ENCODE measurements around the gene KRTAP2-2. TPM values are rescaled to one million over a fixed set of nuclear protein-coding genes. Genes with fewer than 3 reads are reported as not detected.
"Not testable (repeated sequence)": the region's sequence is repeated elsewhere in the genome, so short reads cannot be mapped to it uniquely, and the experiment has no call there.

KRTAP2-2 gene
- total and polyA plus RNA-seq, 2 donors (not counting 3 experiments of a cell fraction or from before 2014, with no cell fraction given) = not detected

GRCh38 chr17:41060052-41060604 is 5.1 kb upstream of the KRTAP2-2 start, which contains the start of gene KRTAP2-3:
TSS of gene KRTAP2-3 (minus strand) at chr17:41060114. CDS start at chr17:41060050, 64 bp downstream.
- ChIA-PET POLR2A (no interaction called here), CTCF (interaction anchor here (1.1 kb wide), 1 partner anchor 48 kb away, joined by 3 read pairs; no protein-coding TSS in a partner anchor)
- Histone ChIP-seq H3K79me2 (ENCODE audit: control insufficient read depth, insufficient read depth, low read length) (no peaks in the 10 kb centered on the region), H3K9ac (replicated peaks; ENCODE audit: extremely low read depth, insufficient read depth, low read length) (no peak within 1 kb of the TSS), H2AFZ (ENCODE audit: low read depth, low read length) (no peak within 1 kb of the TSS), H3K9me1 (replicated peaks; ENCODE audit: control insufficient read depth, extremely low read depth, insufficient read depth, low read length) (no peaks in the 10 kb centered on the region), H3K27ac (ENCODE audit: insufficient read depth, low read depth, low read length) (no peak within 1 kb of the TSS), H3K4me1 (ENCODE audit: control insufficient read depth, extremely low read depth, insufficient read depth, low read length) (no peaks in the 10 kb centered on the region), H3K36me3 (ENCODE audit: control insufficient read depth in 2 of 2, extremely low read depth in 1 of 2, insufficient read depth in 2 of 2, low read length in 2 of 2) (no peaks in the 10 kb centered on the region), H3K4me2 (ENCODE audit: insufficient read depth, low read length) (no peak within 1 kb of the TSS), H3K4me3 (replicated peaks in 1 of 3; ENCODE audit: insufficient read depth in 1 of 3, low read depth in 1 of 3, low read length in 3 of 3) (no peak within 1 kb of the TSS), H4K20me1 (replicated peaks; ENCODE audit: control insufficient read depth, extremely low read depth, insufficient read depth, low read length) (no peaks in the 10 kb centered on the region), H3K27me3 (ENCODE audit: control insufficient read depth in 2 of 2, insufficient read depth in 2 of 2, low read length in 2 of 2) (peaks cover 6 to 12% of the 10 kb centered on the region in 2 experiments), H3K9me3 (replicated peaks; ENCODE audit: control insufficient read depth, insufficient read depth, low read length) (no peaks in the 10 kb centered on the region)
- no peak for TF ChIP-seq MAX (IDR thresholded peaks at IDR 0.05; ENCODE audit: insufficient read depth, insufficient read length)
- no peak for TF ChIP-seq POLR2A (IDR thresholded peaks at IDR 0.05; ENCODE audit: low read depth, low read length)
- TF ChIP-seq MYC (IDR thresholded peaks at IDR 0.05; ENCODE audit: low read depth, low read length) = no peak
- no peak for TF ChIP-seq FOS (IDR thresholded peaks at IDR 0.05; ENCODE audit: borderline replicate concordance, insufficient read depth, low read length)
- TF ChIP-seq GATA2 (IDR thresholded peaks at IDR 0.05; ENCODE audit: insufficient read depth, insufficient read length, low read depth, low read length) = no peak
- no peak for TF ChIP-seq JUN (IDR thresholded peaks at IDR 0.05; ENCODE audit: borderline replicate concordance, insufficient read depth, insufficient read length, low read depth)
- TF ChIP-seq EZH2 (IDR thresholded peaks at IDR 0.05; ENCODE audit: borderline replicate concordance, low read depth, low read length, severe bottlenecking) = no peak
- no peak for TF ChIP-seq POLR2AphosphoS5 (IDR thresholded peaks at IDR 0.05; ENCODE audit: insufficient read depth, low read depth, low read length)
- TF ChIP-seq, protein P1, sequence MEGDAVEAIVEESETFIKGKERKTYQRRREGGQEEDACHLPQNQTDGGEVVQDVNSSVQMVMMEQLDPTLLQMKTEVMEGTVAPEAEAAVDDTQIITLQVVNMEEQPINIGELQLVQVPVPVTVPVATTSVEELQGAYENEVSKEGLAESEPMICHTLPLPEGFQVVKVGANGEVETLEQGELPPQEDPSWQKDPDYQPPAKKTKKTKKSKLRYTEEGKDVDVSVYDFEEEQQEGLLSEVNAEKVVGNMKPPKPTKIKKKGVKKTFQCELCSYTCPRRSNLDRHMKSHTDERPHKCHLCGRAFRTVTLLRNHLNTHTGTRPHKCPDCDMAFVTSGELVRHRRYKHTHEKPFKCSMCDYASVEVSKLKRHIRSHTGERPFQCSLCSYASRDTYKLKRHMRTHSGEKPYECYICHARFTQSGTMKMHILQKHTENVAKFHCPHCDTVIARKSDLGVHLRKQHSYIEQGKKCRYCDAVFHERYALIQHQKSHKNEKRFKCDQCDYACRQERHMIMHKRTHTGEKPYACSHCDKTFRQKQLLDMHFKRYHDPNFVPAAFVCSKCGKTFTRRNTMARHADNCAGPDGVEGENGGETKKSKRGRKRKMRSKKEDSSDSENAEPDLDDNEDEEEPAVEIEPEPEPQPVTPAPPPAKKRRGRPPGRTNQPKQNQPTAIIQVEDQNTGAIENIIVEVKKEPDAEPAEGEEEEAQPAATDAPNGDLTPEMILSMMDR (IDR thresholded peaks at IDR 0.05; ENCODE audit: extremely low read depth in 1 of 2, insufficient read depth in 1 of 2, low read depth in 1 of 2, low read length in 2 of 2) = no peak
- no TSS peak for BruUV-seq (replicated peaks)
- DNase-seq (ENCODE audit: low read depth, low spot score) = no peak
- dilution Hi-C loops (cut with MboI; ENCODE audit: extremely low pct_ligation_motif_present, low sequenced_read_pairs) (no loop called here), intact Hi-C loops (cut with micrococcal nuclease) (no loop called here)
- FAIRE-seq = no peak

DNA sequence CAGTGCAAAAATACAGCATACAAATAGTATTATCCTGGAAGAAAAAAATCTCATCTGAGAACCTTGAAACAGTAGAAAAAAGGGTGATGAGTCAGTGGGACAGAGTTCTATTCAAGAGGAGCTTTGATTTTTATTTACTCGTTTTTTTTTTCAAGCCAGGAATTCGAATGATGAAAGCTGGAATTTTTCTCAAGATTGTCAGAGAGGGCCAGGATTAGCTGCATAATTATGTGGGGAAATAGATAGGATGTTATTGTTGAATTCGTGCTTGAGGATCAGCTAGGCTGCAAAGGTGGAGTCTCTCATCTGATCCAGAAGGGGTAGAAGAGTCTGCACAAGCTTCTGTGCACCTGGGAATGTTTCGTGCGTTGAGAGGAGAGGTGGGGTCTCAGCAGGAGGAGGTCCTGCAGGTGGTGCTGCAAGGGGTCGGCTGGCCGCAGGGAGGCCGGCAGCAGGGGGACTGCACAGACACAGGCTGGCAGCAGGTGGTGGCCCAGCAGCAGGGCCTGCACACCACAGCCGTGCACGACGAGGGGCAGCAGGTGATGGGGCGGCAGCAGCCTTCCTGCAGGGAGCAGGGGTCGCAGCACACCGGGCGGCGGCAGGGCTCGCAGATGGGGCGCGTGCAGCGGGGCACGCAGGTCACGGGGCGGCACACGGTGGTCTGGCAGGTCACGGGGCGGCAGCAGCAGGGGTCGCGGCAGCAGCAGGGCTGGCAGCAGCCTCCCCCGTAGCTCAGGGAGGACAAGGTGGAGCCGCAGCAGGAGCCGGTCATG is 4.4 kb upstream of the KRTAP2-2 start:
- BruUV-seq (replicated peaks); H3K4me3 ChIP-seq (replicated peaks in 1 of 3; ENCODE audit: insufficient read depth in 1 of 3, low read depth in 1 of 3, low read length in 3 of 3); POLR2A ChIA-PET; H3K27ac ChIP-seq (ENCODE audit: insufficient read depth, low read depth, low read length); H3K4me1 ChIP-seq (ENCODE audit: control insufficient read depth, extremely low read depth, insufficient read depth, low read length); H3K9me3 ChIP-seq (replicated peaks; ENCODE audit: control insufficient read depth, insufficient read depth, low read length); H4K20me1 ChIP-seq (replicated peaks; ENCODE audit: control insufficient read depth, extremely low read depth, insufficient read depth, low read length); H3K36me3 ChIP-seq (ENCODE audit: control insufficient read depth in 2 of 2, extremely low read depth in 1 of 2, insufficient read depth in 2 of 2, low read length in 2 of 2); intact Hi-C loops (cut with micrococcal nuclease); H3K9ac ChIP-seq (replicated peaks; ENCODE audit: extremely low read depth, insufficient read depth, low read length); H2AFZ ChIP-seq (ENCODE audit: low read depth, low read length); FAIRE-seq; dilution Hi-C loops (cut with MboI; ENCODE audit: extremely low pct_ligation_motif_present, low sequenced_read_pairs); DNase-seq (ENCODE audit: low read depth, low spot score); H3K9me1 ChIP-seq (replicated peaks; ENCODE audit: control insufficient read depth, extremely low read depth, insufficient read depth, low read length); H3K4me2 ChIP-seq (ENCODE audit: insufficient read depth, low read length); H3K79me2 ChIP-seq (ENCODE audit: control insufficient read depth, insufficient read depth, low read length): not testable (repeated sequence)
- CTCF ChIA-PET = interaction anchor here (1.1 kb wide), 1 partner anchor 49 kb away, joined by 3 read pairs; no protein-coding TSS in a partner anchor
- H3K27me3 ChIP-seq (ENCODE audit: control insufficient read depth in 2 of 2, insufficient read depth in 2 of 2, low read length in 2 of 2) = peaks cover 6 to 12% of the 10 kb centered on the region in 2 experiments
